ENCODE data around the gene SLC25A24.

Gene SLC25A24

GRCh38 chr1:108089477-108089876 lies 110.7 kb downstream of the SLC25A24 start:
- DNase-seq, result no peak

- no peak for DNase-seq
Observed at GRCh38 chr1:108085628-108086027, 114.5 kb downstream of the SLC25A24 start.

- DNase-seq, result no peak
Observed at GRCh38 chr1:108084866-108085477, 115.2 kb downstream of the SLC25A24 start.
